Astrocyte of the spinal cord (primary cell): ENCODE data around the gene PCDHGA11.
A peak's percentile ranks its signal among the peaks of the same experiment; 100 is the strongest.
"Not testable (repeated sequence)": the region's sequence is repeated elsewhere in the genome, so short reads cannot be mapped to it uniquely, and the experiment has no call there.

Experiments used
- DNase-seq: peaks from one replicate; pipeline ENCODE4 v3.0.0; 2011; ENCODE audit warnings: low read depth, low spot score
- H3K4me3 ChIP-seq: 2 replicates; pipeline ENCODE4 v1.5.1; 2011; ENCODE audit warnings: low read depth, mild to moderate bottlenecking, low read length, moderate library complexity
- CTCF ChIP-seq: IDR thresholded peaks from 2 replicates; pipeline ENCODE4 v1.5.1; 2012; ENCODE audit warnings: low read depth, mild to moderate bottlenecking, low read length, inconsistent platforms
- in situ Hi-C: cut with HindIII; loops from 2 replicates; pipeline ENCODE4 v1.10.0; 2017; ENCODE audit warnings: low sequenced_read_pairs

PCDHGA11 gene

GRCh38 chr5:141413540-141414069 lies 7.2 kb upstream of the PCDHGA11 start:
- in situ Hi-C loops = no loop called here
- H3K4me3 ChIP-seq = peak overlapping the region; percentile 43
- DNase-seq = no peak
- TF ChIP-seq CTCF = no peak

GRCh38 chr5:141414548-141415274 lies 6.1 kb upstream of the PCDHGA11 start:
- in situ Hi-C loops, DNase-seq: not testable (repeated sequence)

DNA sequence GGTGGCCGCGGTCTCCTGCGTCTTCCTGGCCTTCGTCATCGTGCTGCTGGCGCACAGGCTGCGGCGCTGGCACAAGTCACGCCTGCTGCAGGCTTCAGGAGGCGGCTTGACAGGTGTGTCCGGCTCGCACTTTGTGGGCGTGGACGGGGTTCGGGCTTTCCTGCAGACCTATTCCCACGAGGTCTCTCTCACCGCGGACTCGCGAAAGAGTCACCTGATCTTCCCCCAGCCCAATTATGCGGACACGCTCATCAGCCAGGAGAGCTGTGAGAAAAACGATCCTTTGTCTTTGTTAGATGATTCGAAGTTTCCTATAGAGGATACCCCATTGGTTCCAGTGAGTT lies 5.6 kb upstream of the PCDHGA11 start:
- DNase-seq, H3K4me3 ChIP-seq, in situ Hi-C loops: not testable (repeated sequence)

More at GRCh38 chr5:141414548-141415274, 6.1 kb upstream of the PCDHGA11 start:
- H3K4me3 ChIP-seq = not testable (repeated sequence)

DNA sequence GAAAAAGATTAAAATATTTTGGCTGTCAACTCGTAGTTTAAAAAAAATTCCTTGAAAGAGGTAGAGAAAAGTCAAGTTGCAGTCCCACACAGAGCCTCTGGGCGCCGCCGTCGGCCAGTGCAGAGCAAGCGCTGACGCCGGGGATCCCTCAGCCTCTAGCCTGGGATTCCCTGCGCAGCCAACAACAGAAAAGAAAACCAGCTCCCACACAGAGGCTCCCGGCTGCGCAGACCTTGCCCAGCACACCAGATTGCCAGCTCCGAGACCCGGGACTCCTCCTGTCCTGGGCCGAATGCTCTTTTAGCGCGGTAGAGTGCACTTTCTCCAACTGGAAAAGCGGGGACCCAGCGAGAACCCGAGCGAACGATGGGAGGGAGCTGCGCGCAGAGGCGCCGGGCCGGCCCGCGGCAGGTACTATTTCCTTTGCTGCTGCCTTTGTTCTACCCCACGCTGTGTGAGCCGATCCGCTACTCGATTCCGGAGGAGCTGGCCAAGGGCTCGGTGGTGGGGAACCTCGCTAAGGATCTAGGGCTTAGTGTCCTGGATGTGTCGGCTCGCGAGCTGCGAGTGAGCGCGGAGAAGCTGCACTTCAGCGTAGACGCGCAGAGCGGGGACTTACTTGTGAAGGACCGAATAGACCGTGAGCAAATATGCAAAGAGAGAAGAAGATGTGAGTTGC lies 3.2 kb upstream of the PCDHGA11 start, which contains the start of gene PCDHGB7:
PCDHGB7 (plus strand) TSS at position 184 of the 679 bp plus-strand sequence; CDS start at position 367, 183 bp downstream.
- DNase-seq = peak; percentile 85
- in situ Hi-C loops = not testable (repeated sequence)
- H3K4me3 ChIP-seq = peak within 1 kb of the TSS; percentile 44
- TF ChIP-seq CTCF = peak; percentile 84

GRCh38 chr5:141419074-141419880 lies 1.6 kb upstream of the PCDHGA11 start:
- no peak overlapping the region for H3K4me3 ChIP-seq
- TF ChIP-seq CTCF = no peak
- in situ Hi-C loops = no loop called here
- no peak for DNase-seq

DNA sequence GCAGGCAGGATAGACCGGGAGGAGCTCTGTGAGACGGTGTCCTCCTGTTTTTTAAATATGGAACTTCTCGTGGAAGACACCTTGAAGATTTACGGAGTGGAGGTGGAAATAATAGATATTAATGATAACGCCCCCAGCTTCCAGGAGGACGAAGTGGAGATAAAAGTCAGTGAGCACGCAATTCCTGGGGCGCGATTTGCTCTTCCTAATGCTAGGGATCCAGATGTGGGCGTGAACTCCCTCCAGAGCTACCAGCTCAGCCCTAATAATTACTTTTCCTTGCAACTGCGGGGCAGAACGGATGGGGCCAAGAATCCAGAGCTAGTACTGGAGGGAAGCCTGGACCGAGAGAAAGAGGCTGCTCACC lies 621 bp downstream of the PCDHGA11 start:
- in situ Hi-C loops = no loop called here
- peak overlapping the region; percentile 52 for H3K4me3 ChIP-seq
- TF ChIP-seq CTCF = no peak
- no peak for DNase-seq

DNA sequence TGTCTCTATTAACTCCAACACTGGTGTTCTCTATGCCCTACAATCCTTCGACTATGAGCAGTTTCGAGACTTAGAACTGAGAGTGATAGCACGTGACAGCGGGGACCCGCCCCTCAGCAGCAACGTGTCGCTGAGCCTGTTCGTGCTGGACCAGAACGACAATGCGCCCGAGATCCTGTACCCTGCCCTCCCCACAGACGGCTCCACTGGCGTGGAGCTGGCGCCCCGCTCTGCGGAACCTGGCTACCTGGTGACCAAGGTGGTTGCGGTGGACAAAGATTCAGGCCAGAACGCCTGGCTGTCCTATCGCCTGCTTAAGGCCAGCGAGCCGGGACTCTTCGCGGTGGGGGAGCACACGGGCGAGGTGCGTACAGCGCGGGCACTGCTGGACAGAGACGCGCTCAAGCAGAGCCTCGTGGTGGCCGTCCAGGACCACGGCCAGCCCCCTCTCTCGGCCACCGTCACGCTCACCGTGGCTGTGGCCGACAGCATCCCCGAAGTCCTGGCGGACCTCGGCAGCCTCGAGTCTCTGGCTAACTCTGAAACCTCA lies 2.0 kb downstream of the PCDHGA11 start:
- in situ Hi-C loops = no loop called here
- no peak overlapping the region for H3K4me3 ChIP-seq
- TF ChIP-seq CTCF = no peak
- no peak for DNase-seq
